GM12892 (cell line): ENCODE measurements around the gene MINK1.

ENCODE experiments used
- DNase-seq: peaks from one replicate; pipeline ENCODE4 v3.0.0; 2011; ENCODE audit not compliant: insufficient read length
- FAIRE-seq: peaks from 2 replicates; lab custom pipeline; 2011; peaks lifted over from hg19 to GRCh38; lab: Jason Lieb, UNC
- POLR2A ChIP-seq: IDR thresholded peaks from 2 replicates; pipeline ENCODE4 v1.6.1; 2011; ENCODE audit warnings: low read depth, low read length, control low read depth
- POLR2AphosphoS5 ChIP-seq: IDR thresholded peaks from 2 replicates; pipeline ENCODE4 v1.6.1; 2011; ENCODE audit warnings: low read depth, low read length, control low read depth
- TAF1 ChIP-seq: IDR thresholded peaks from 2 replicates; pipeline ENCODE4 v1.6.1; 2011; ENCODE audit warnings: low read depth, mild to moderate bottlenecking, control low read depth, low read length, borderline replicate concordance

The MINK1 gene

GRCh38 chr17:4893721-4894560, 60.8 kb downstream of the MINK1 start:
- FAIRE-seq, result no peak
- DNase-seq, result peak; percentile 10

GRCh38 chr17:4895121-4895520, 62.0 kb downstream of the MINK1 start:
- FAIRE-seq (no peak), DNase-seq (no peak)
- TF ChIP-seq POLR2AphosphoS5 (no peak), POLR2A (no peak)

More at GRCh38 chr17:4893721-4894560, 60.8 kb downstream of the MINK1 start:
- TF ChIP-seq TAF1, result no peak
- no peak for TF ChIP-seq POLR2A
- TF ChIP-seq POLR2AphosphoS5, result no peak

- no peak for TF ChIP-seq POLR2A
- no peak for TF ChIP-seq POLR2AphosphoS5
- TF ChIP-seq TAF1, result no peak
- no peak for FAIRE-seq
- peak; percentile 11 for DNase-seq
Measured at GRCh38 chr17:4895657-4896331, 62.7 kb downstream of the MINK1 start.

GRCh38 chr17:4896332-4897197, 63.4 kb downstream of the MINK1 start:
- DNase-seq (peak; percentile 10), FAIRE-seq (no peak)
- no peak for TF ChIP-seq TAF1
- TF ChIP-seq POLR2A, result no peak
- no peak for TF ChIP-seq POLR2AphosphoS5

GRCh38 chr17:4897198-4897687, 64.1 kb downstream of the MINK1 start:
- FAIRE-seq, result no peak
- DNase-seq, result peak; percentile 9
- TF ChIP-seq POLR2AphosphoS5, result no peak
- no peak for TF ChIP-seq TAF1

- TF ChIP-seq TAF1 (no peak), POLR2AphosphoS5 (no peak), POLR2A (no peak)
- FAIRE-seq (no peak), DNase-seq (no peak)
Measured at GRCh38 chr17:4897785-4898184, 64.6 kb downstream of the MINK1 start.

- no peak for DNase-seq
- TF ChIP-seq TAF1 (no peak), POLR2AphosphoS5 (no peak), POLR2A (no peak)
- no peak for FAIRE-seq
Measured at GRCh38 chr17:4898351-4898750, 65.2 kb downstream of the MINK1 start.

- no peak for TF ChIP-seq POLR2A
- FAIRE-seq, result no peak
- peak; percentile 4 for DNase-seq
Measured at GRCh38 chr17:4898927-4899326, 65.8 kb downstream of the MINK1 start.

GRCh38 chr17:4899341-4900230, 66.4 kb downstream of the MINK1 start, which contains the start of gene C17orf107:
TSS of gene C17orf107 (plus strand) at chr17:4899536. CDS start at chr17:4899763, 227 bp downstream.
- TF ChIP-seq TAF1 (no peak), POLR2AphosphoS5 (no peak), POLR2A (no peak)
- DNase-seq (peak; percentile 82), FAIRE-seq (peak; percentile 88)
